Neural cell (in vitro differentiated cells): ENCODE measurements around the gene NATD1. TPM values are rescaled to one million over a fixed set of nuclear protein-coding genes. Genes with fewer than 3 reads are reported as not detected.

ENCODE experiments used
- H2AFZ ChIP-seq: fragments of 200-600, 300-800 bp; sonication (generic), shearing (Covaris generic); 2 replicates; pipeline ENCODE4 v1.6.0; 2014; ENCODE audit warnings: low read depth, mild to moderate bottlenecking, antibody characterized with exemption, low read length, moderate library complexity
- H3F3A ChIP-seq: fragments of 200-600 bp; shearing (Covaris generic); 2 replicates; pipeline ENCODE4 v1.6.1; 2016; ENCODE audit warnings: mild to moderate bottlenecking, moderate library complexity, mixed read lengths, antibody characterized with exemption, low read length; ENCODE audit not compliant: insufficient read depth, poor library complexity, severe bottlenecking
- H3K27ac ChIP-seq: fragments of 200-600, 300-800 bp; sonication (generic), shearing (Covaris generic); 2 replicates; pipeline ENCODE4 v1.5.1; 2014; ENCODE audit warnings: mild to moderate bottlenecking, low read length, moderate library complexity
- H3K27me3 ChIP-seq: fragments of 300-800, 200-600 bp; sonication (generic), shearing (Covaris generic); 2 replicates; pipeline ENCODE4 v1.6.0; 2014; ENCODE audit warnings: mild to moderate bottlenecking, low read depth, low read length, moderate library complexity; ENCODE audit not compliant: insufficient read depth
- H3K36me3 ChIP-seq: fragments of 300-800, 200-600 bp; sonication (generic), shearing (Covaris generic); 2 replicates; pipeline ENCODE4 v1.5.1; 2014; ENCODE audit warnings: mild to moderate bottlenecking, antibody characterized with exemption, low read length, moderate library complexity; ENCODE audit not compliant: insufficient read depth
- H3K4me2 ChIP-seq: fragments of 300-800, 200-600 bp; sonication (generic), shearing (Covaris generic); 2 replicates; pipeline ENCODE4 v1.6.0; 2014; ENCODE audit warnings: mild to moderate bottlenecking, low read length
- H3K4me3 ChIP-seq: fragments of 300-800, 200-600 bp; sonication (generic), shearing (Covaris generic); 2 replicates; pipeline ENCODE4 v1.5.1; 2014; ENCODE audit warnings: mild to moderate bottlenecking, low read length, moderate library complexity
- H3K79me2 ChIP-seq: fragments of 200-600 bp; shearing (Covaris generic); replicated peaks from 2 replicates; pipeline ENCODE4 v1.6.0; 2014; ENCODE audit warnings: mild to moderate bottlenecking, low read length, moderate library complexity; ENCODE audit not compliant: insufficient read depth
- H3K9ac ChIP-seq: fragments of 300-800, 200-600 bp; sonication (generic), shearing (Covaris generic); 2 replicates; pipeline ENCODE4 v1.6.1; 2016; ENCODE audit warnings: mild to moderate bottlenecking, low read length, mixed read lengths
- H3K9me2 ChIP-seq: fragments of 200-600 bp; shearing (Covaris generic); 2 replicates; pipeline ENCODE4 v1.6.1; 2016; ENCODE audit warnings: mild to moderate bottlenecking, low read length, mixed read lengths; ENCODE audit not compliant: insufficient read depth
- H3K9me3 ChIP-seq: fragments of 200-600, 300-800 bp; sonication (generic), shearing (Covaris generic); 2 replicates; pipeline ENCODE4 v1.6.1; 2016; ENCODE audit warnings: mild to moderate bottlenecking, mixed run types, low read length, moderate library complexity, mixed read lengths
- H4K20me1 ChIP-seq: fragments of 200-600 bp; shearing (Covaris generic); 2 replicates; pipeline ENCODE4 v1.6.1; 2016; ENCODE audit warnings: mild to moderate bottlenecking, mixed run types; ENCODE audit not compliant: insufficient read depth
- CTCF ChIP-seq: fragments of 450-650 bp; IDR thresholded peaks from 2 replicates; pipeline ENCODE4 v1.5.1; 2014; ENCODE audit warnings: antibody characterized with exemption, mild to moderate bottlenecking, moderate library complexity; ENCODE audit not compliant: poor library complexity, severe bottlenecking
- EP300 ChIP-seq: fragments of 450-650 bp; conservative IDR thresholded peaks from 2 replicates; pipeline ENCODE4 v1.6.1; 2014; ENCODE audit warnings: antibody characterized with exemption, mild to moderate bottlenecking, moderate library complexity; ENCODE audit not compliant: poor library complexity, severe bottlenecking
- EZH2 ChIP-seq: fragments of 200-600, 300-800 bp; shearing (Covaris generic), sonication (generic); IDR thresholded peaks from 2 replicates; pipeline ENCODE4 v1.6.1; 2014; ENCODE audit warnings: antibody characterized with exemption, low read length, borderline replicate concordance, mild to moderate bottlenecking; ENCODE audit not compliant: insufficient read depth, poor library complexity, severe bottlenecking
- MXI1 ChIP-seq: fragments of 450-650 bp; conservative IDR thresholded peaks from 2 replicates; pipeline ENCODE4 v1.6.1; 2014; ENCODE audit warnings: antibody characterized with exemption, mild to moderate bottlenecking; ENCODE audit not compliant: poor library complexity, severe bottlenecking
- POLR2AphosphoS5 ChIP-seq: IDR thresholded peaks from 2 replicates; pipeline ENCODE4 v1.6.1; 2012
- RAD21 ChIP-seq: fragments of 450-650 bp; conservative IDR thresholded peaks from 2 replicates; pipeline ENCODE4 v1.6.1; 2014; ENCODE audit warnings: antibody characterized with exemption, mild to moderate bottlenecking, moderate library complexity
- SMC3 ChIP-seq: fragments of 450-650 bp; conservative IDR thresholded peaks from 2 replicates; pipeline ENCODE4 v1.6.1; 2014; ENCODE audit warnings: antibody characterized with exemption, mild to moderate bottlenecking, moderate library complexity; ENCODE audit not compliant: poor library complexity
- TAF1 ChIP-seq: IDR thresholded peaks from 2 replicates; pipeline ENCODE4 v1.6.1; 2012; ENCODE audit warnings: low read depth
- polyA plus RNA-seq: library from polyadenylated mRNA; depleted of rRNA; stranded (reverse); fragments of >200 nt; gene quantifications from 2 replicates; pipeline ENCODE4 v1.2.3, GENCODE V29; 2014
- TF ChIP-seq, protein P1 (sequence below): IDR thresholded peaks from 2 replicates; pipeline ENCODE4 v1.6.1; 2012; ENCODE audit warnings: borderline replicate concordance

The NATD1 gene
- polyA plus RNA-seq, 1 donor from 2014 or later: 2.8 TPM

GRCh38 chr17:21214015-21214776, 39.0 kb downstream of the NATD1 start, which contains the start of gene TMEM11:
TSS of gene TMEM11 (minus strand) at chr17:21214161. CDS start at chr17:21214152, 9 bp downstream.
- no peaks in the 10 kb centered on the region for H4K20me1 ChIP-seq
- H3K36me3 ChIP-seq: no peaks in the 10 kb centered on the region
- peaks cover 46% of the 10 kb centered on the region for H3K79me2 ChIP-seq
- peak within 1 kb of the TSS; percentile 95 for H3K9ac ChIP-seq
- peak within 1 kb of the TSS; percentile 100 for H3K4me3 ChIP-seq
- H3K9me2 ChIP-seq: no peaks in the 10 kb centered on the region
- H3K4me2 ChIP-seq: peak within 1 kb of the TSS; percentile 83
- peak within 1 kb of the TSS; percentile 90 for H2AFZ ChIP-seq
- H3K9me3 ChIP-seq: no peaks in the 10 kb centered on the region
- no peaks in the 10 kb centered on the region for H3K27me3 ChIP-seq
- no peaks in the 10 kb centered on the region for H3F3A ChIP-seq
- TF ChIP-seq TAF1: peak; percentile 72
- peak; percentile 47 for TF ChIP-seq SMC3
- TF ChIP-seq CTCF: peak; percentile 44
- no peak for TF ChIP-seq EZH2
- peak; percentile 38 for TF ChIP-seq RAD21
- TF ChIP-seq EP300: no peak
- peak; percentile 69 for TF ChIP-seq MXI1
- TF ChIP-seq, protein P1, sequence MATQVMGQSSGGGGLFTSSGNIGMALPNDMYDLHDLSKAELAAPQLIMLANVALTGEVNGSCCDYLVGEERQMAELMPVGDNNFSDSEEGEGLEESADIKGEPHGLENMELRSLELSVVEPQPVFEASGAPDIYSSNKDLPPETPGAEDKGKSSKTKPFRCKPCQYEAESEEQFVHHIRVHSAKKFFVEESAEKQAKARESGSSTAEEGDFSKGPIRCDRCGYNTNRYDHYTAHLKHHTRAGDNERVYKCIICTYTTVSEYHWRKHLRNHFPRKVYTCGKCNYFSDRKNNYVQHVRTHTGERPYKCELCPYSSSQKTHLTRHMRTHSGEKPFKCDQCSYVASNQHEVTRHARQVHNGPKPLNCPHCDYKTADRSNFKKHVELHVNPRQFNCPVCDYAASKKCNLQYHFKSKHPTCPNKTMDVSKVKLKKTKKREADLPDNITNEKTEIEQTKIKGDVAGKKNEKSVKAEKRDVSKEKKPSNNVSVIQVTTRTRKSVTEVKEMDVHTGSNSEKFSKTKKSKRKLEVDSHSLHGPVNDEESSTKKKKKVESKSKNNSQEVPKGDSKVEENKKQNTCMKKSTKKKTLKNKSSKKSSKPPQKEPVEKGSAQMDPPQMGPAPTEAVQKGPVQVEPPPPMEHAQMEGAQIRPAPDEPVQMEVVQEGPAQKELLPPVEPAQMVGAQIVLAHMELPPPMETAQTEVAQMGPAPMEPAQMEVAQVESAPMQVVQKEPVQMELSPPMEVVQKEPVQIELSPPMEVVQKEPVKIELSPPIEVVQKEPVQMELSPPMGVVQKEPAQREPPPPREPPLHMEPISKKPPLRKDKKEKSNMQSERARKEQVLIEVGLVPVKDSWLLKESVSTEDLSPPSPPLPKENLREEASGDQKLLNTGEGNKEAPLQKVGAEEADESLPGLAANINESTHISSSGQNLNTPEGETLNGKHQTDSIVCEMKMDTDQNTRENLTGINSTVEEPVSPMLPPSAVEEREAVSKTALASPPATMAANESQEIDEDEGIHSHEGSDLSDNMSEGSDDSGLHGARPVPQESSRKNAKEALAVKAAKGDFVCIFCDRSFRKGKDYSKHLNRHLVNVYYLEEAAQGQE: peak; percentile 56
- TF ChIP-seq POLR2AphosphoS5: peak; percentile 96
- H3K27ac ChIP-seq: peak within 1 kb of the TSS; percentile 91

GRCh38 chr17:21213638-21214014, 39.6 kb downstream of the NATD1 start:
- TF ChIP-seq EP300 (no peak), POLR2AphosphoS5 (no peak), CTCF (no peak), SMC3 (no peak), RAD21 (no peak), TAF1 (no peak), MXI1 (no peak), EZH2 (no peak)
- TF ChIP-seq, protein P1: no peak
- Histone ChIP-seq H3K9me3 (no peaks in the 10 kb centered on the region), H4K20me1 (no peaks in the 10 kb centered on the region), H3K9ac (peak overlapping the region; percentile 95), H3F3A (no peaks in the 10 kb centered on the region), H3K4me2 (peak overlapping the region; percentile 83), H2AFZ (peak overlapping the region; percentile 73), H3K4me3 (peak overlapping the region; percentile 100), H3K27me3 (no peaks in the 10 kb centered on the region), H3K27ac (peak overlapping the region; percentile 91), H3K9me2 (no peaks in the 10 kb centered on the region), H3K36me3 (no peaks in the 10 kb centered on the region), H3K79me2 (peaks cover 52% of the 10 kb centered on the region)
